Natural killer cell treated with Interleukin-12 subunit alpha and Interleukin-12 subunit beta and Interleukin-15 and Interleukin-18, amount 100 ng/mL, for 72 hours (primary cell): Measurements from ENCODE around the gene ARID5B. TPM values are rescaled to one million over a fixed set of nuclear protein-coding genes. Genes with fewer than 3 reads are reported as not detected.

Source experiments
- ATAC-seq, 2 donors: fragments of 150-1000 bp; cut with Tn5 transposase in 1 of 2; sonication (Bioruptor Pico), chemical (Tn5 transposase) in 1 of 2; 2 replicates each; pipeline ENCODE4 v1.10.0; 2021
- DNase-seq: peaks from one replicate; pipeline ENCODE4 v3.0.0; 2022; ENCODE audit warnings: low spot score
- H3K27ac Mint-ChIP-seq, 2 donors: 1 replicate in 1 of 2; 2 replicates in 1 of 2; pipeline ENCODE4 v1.8.0; 2022; ENCODE audit warnings: mixed read lengths in 2 of 2, mild to moderate bottlenecking in 1 of 2, moderate library complexity in 1 of 2
- H3K27me3 Mint-ChIP-seq, 2 donors: 1 replicate in 1 of 2; 2 replicates in 1 of 2; pipeline ENCODE4 v1.8.0; 2022; ENCODE audit warnings: mixed read lengths in 2 of 2
- H3K36me3 Mint-ChIP-seq: one replicate; pipeline ENCODE4 v1.8.0; 2022; ENCODE audit warnings: mixed read lengths
- H3K4me1 Mint-ChIP-seq, 2 donors: 1 replicate in 1 of 2; 2 replicates in 1 of 2; pipeline ENCODE4 v1.8.0; 2022; ENCODE audit warnings: low read depth in 2 of 2, mixed read lengths in 2 of 2, mild to moderate bottlenecking in 1 of 2
- H3K4me3 Mint-ChIP-seq: one replicate; pipeline ENCODE4 v1.8.0; 2022; ENCODE audit warnings: mixed read lengths
- H3K9me3 Mint-ChIP-seq: 2 replicates; pipeline ENCODE4 v1.8.0; 2022; ENCODE audit warnings: mixed read lengths
- total RNA-seq, 2 donors: library from RNA; stranded (reverse); gene quantifications; one replicate each; pipeline ENCODE4 v1.2.3, GENCODE V29; 2022

Gene ARID5B
- total RNA-seq, 2 donors from 2014 or later = 46.1 to 51.7 TPM

DNA sequence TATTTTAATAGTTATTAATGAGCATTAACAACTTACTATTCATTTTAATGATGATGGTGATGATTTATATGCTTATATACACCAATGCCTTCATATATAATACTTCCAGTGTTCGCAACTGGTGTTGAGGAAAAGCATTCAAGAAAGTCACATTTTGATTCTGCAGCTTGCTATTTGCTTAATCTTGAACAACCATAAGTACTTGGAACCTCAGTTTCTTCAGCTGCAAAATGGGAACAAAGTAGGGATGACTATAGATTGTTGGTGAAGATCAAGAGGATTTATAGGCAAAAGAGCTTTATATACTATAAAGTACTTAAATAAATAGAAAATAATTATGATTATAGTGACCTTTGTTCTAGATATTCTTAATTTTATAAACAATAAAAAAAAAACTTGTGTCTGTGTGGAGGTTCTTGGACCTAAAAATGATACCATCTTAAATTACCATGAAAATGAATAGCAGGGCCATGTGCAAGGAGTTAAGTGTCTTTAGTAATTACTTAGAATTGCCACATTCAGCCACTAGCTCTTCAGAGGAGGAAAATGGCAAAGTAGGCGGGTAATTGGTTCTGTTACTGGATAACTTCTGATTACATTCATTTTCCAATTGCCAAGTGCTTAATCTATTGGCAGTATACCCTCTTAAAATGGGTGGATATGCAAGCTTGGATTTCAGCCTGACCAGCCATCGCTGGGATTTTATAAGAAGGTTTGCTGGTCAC is 4.5 kb downstream of the ARID5B start:
- peaks cover 34 to 36% of the 10 kb centered on the region in 2 donors for H3K4me1 Mint-ChIP-seq

DNA sequence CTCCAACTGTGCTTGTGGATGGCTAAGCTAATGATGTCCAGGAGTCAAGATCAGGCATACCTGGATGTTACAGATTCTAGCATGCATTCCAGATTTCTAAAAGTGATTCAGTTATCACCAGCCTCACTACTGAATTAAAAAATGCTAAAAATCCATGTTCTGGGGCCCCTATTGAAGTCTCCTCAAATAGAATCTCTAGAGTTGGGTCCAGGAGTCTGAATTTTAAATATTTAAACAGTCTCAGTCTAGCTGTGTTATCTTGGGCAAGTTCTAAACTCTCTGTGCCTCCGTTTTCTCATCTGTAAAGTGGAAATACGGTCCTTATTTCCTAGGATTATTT is 5.0 kb downstream of the ARID5B start:
- Mint-ChIP-seq H3K9me3 (no peaks in the 10 kb centered on the region), H3K4me1 (peaks cover 37% of the 10 kb centered on the region in 2 donors), H3K27ac (no peak overlapping the region), H3K4me3 (no peak overlapping the region), H3K36me3 (peaks cover 13% of the 10 kb centered on the region), H3K27me3 (no peaks in the 10 kb centered on the region)
- DNase-seq (no peak), ATAC-seq (no peak)

More for the DNA sequence above, 4.5 kb downstream of the ARID5B start:
- Mint-ChIP-seq H3K9me3 (no peaks in the 10 kb centered on the region), H3K27me3 (no peaks in the 10 kb centered on the region), H3K27ac (peak overlapping the region; percentile 90 to 93), H3K4me3 (peak overlapping the region; percentile 95), H3K36me3 (peaks cover 13% of the 10 kb centered on the region)
- DNase-seq (no peak), ATAC-seq (no peak)

DNA sequence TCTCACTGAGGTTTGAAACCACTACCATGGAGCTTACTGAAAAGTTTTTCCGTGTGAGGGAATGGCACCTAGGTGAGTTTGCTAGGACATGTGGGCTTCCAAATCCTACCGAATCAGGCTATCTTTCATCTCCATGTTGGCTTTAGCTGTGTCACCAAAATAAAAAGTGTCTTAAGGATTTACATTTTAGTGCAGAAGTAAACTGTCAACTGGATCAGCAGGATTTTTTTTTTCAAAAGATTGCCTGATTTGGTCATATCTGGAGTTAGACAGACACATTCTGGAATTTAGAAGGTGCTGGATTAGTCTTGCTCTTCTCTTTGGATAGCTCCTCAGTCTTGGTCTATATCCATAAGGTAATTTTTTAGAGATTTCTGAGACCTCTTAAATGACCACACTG is 5.5 kb downstream of the ARID5B start:
- DNase-seq (no peak), ATAC-seq (no peak)
- peak overlapping the region in 1 of 2 donors; percentile 17 for H3K27ac Mint-ChIP-seq
- H3K4me1 Mint-ChIP-seq = peaks cover 40 to 41% of the 10 kb centered on the region in 2 donors
- peaks cover 13% of the 10 kb centered on the region for H3K36me3 Mint-ChIP-seq
- no peak overlapping the region for H3K4me3 Mint-ChIP-seq
- H3K9me3 Mint-ChIP-seq = no peaks in the 10 kb centered on the region
- no peaks in the 10 kb centered on the region for H3K27me3 Mint-ChIP-seq

DNA sequence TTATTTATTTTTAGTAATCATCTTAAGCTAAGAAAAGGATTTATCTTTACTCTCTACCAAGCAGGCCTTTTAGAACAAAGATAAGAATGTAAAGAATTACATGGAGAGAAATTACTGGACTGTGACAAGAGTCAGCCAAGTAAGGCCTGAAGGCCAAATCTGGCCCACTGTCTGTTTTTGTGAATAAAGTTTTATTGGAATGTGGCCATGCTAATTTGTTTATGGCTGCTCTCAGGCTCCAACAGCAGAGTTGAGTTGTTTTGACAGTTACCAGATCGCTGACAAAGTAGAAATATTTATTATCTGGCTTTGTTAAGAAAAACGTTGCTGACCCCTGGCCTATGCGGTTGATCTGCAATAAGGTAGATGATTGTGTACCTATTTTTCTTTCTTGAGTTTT is 6.1 kb downstream of the ARID5B start:
- Mint-ChIP-seq H3K4me1 (peaks cover 37% of the 10 kb centered on the region in 2 donors), H3K27ac (peak overlapping the region in 1 of 2 donors; percentile 17), H3K36me3 (peaks cover 8% of the 10 kb centered on the region), H3K27me3 (no peaks in the 10 kb centered on the region), H3K9me3 (no peaks in the 10 kb centered on the region), H3K4me3 (no peak overlapping the region)
- no peak for DNase-seq
- ATAC-seq = no peak

DNA sequence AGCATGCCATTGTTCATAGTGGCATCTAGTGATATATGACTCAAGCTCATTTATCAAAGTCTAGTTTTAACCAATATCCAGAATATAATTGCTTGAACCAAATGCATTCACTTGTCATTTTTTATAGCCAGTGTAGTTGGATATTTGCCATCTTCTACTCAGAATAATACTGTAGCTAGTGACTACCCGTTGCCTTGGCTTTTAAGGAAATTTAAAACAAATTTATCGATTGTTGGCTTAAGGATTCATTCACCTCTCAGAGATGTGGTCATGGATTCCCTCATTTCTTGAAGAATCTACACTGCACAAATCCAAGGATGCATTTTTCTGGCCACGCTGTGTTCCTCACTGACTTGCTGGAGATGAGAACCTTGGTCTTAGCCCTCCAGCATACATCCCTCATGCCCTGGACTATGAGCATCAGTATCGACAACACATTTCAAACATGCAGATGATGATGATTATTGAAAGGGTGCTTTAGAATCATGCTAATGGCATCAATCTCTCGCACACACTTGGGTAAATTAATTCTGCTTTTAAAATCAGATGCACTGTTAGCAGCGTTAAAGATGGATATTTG is 8.8 kb downstream of the ARID5B start:
- peaks cover 17% of the 10 kb centered on the region for H3K36me3 Mint-ChIP-seq
- H3K4me3 Mint-ChIP-seq = no peak overlapping the region
- peaks cover 25 to 40% of the 10 kb centered on the region in 2 donors for H3K4me1 Mint-ChIP-seq
- DNase-seq = no peak
- H3K27me3 Mint-ChIP-seq = no peaks in the 10 kb centered on the region
- no peak for ATAC-seq
- H3K9me3 Mint-ChIP-seq = no peaks in the 10 kb centered on the region
- no peak overlapping the region for H3K27ac Mint-ChIP-seq

DNA sequence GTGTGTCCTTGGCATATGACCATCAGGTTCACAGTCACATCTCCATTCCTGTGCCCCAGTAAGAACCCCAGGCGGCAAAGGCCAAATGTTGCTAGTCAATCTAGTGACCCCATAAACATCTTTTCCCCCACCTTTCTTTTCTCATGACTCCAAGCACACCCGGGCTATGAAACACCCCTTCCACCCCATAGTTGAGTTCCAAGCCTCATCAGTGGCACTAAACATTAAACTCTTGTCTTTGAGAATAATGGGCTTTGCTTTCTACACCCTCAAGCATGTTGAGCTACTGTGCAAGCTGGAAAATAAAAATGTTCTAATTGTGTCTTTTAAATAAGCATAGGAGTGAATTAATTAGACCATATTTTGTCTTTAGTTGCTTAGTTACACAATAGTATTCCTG is 9.4 kb downstream of the ARID5B start:
- no peak overlapping the region for H3K4me3 Mint-ChIP-seq
- DNase-seq = no peak
- no peaks in the 10 kb centered on the region for H3K9me3 Mint-ChIP-seq
- peaks cover 24 to 40% of the 10 kb centered on the region in 2 donors for H3K4me1 Mint-ChIP-seq
- no peak for ATAC-seq
- no peaks in the 10 kb centered on the region for H3K27me3 Mint-ChIP-seq
- H3K36me3 Mint-ChIP-seq = peaks cover 19% of the 10 kb centered on the region
- no peak overlapping the region for H3K27ac Mint-ChIP-seq

DNA sequence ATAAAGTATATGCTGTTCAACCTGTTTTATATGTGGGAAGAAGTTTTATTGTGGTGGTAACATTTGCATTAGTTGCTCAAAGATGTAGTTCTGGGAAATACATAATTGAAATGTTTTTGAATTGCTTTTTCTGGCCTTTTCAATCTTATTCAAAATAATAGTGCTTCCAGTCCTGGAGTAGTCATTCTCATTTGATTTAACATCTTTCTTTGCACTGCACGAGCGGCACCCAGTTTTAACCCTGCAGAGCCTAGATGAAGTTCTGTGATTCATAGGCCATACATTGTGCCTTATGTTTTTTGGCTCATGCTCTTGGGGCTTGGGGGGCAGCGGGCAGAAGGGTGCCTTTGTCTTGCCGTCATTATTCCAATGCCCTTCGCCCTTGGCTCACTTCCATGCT is 9.9 kb downstream of the ARID5B start:
- DNase-seq (no peak), ATAC-seq (no peak)
- H3K4me3 Mint-ChIP-seq = no peak overlapping the region
- peaks cover 19% of the 10 kb centered on the region for H3K36me3 Mint-ChIP-seq
- H3K27me3 Mint-ChIP-seq = no peaks in the 10 kb centered on the region
- peak overlapping the region in 1 of 2 donors; percentile 32 for H3K27ac Mint-ChIP-seq
- H3K4me1 Mint-ChIP-seq = peaks cover 24 to 37% of the 10 kb centered on the region in 2 donors
- H3K9me3 Mint-ChIP-seq = no peaks in the 10 kb centered on the region

DNA sequence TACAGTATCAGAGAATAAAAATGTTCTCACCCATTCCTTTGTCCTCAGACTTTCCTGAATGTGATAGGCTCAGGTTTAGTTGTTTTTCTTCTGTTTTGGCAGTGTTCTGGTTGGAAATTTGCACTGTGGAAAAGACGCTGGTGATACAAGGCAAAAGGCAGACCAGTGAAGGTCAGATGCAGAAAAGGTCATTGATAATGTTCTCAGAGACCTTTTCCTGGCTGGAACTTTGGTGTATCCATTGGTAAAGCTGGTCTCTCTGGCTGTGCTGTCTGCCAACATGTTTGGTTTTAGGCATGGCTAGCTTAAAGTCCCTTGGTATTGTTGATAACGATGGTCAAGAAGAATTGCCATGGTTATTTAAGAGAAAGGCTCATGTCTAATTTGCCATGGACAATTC is 11.5 kb downstream of the ARID5B start:
- Mint-ChIP-seq H3K27ac (no peak overlapping the region), H3K4me3 (no peak overlapping the region), H3K4me1 (peaks cover 35 to 48% of the 10 kb centered on the region in 2 donors), H3K27me3 (no peaks in the 10 kb centered on the region), H3K9me3 (peaks cover 5% of the 10 kb centered on the region), H3K36me3 (peaks cover 26% of the 10 kb centered on the region)
- no peak for DNase-seq
- ATAC-seq = no peak

DNA sequence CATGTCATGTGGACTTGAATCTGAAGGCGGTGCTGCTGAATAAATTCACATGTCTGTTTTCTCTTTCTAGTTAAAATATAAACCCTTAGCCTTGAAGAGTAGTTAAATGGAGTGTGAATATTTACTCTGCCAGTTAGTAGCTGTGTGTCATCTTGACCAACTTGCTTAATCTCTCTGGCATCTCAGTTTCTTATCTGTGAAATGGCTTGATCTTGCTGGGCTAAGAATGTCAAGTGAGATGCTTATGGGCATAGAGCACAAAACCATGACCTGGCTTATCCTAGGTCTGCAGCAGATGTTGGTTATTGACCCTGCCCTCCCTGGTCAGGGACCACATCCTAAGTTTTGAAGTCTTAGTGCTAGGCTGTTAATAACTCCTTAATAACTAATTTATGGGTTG is 16.6 kb downstream of the ARID5B start:
- ATAC-seq (no peak), DNase-seq (no peak)
- peaks cover 5% of the 10 kb centered on the region for H3K9me3 Mint-ChIP-seq
- peaks cover 27% of the 10 kb centered on the region for H3K36me3 Mint-ChIP-seq
- H3K4me1 Mint-ChIP-seq = peaks cover 30 to 49% of the 10 kb centered on the region in 2 donors
- H3K27me3 Mint-ChIP-seq = no peaks in the 10 kb centered on the region
- H3K27ac Mint-ChIP-seq = peak overlapping the region; percentile 36 to 73
- no peak overlapping the region for H3K4me3 Mint-ChIP-seq

DNA sequence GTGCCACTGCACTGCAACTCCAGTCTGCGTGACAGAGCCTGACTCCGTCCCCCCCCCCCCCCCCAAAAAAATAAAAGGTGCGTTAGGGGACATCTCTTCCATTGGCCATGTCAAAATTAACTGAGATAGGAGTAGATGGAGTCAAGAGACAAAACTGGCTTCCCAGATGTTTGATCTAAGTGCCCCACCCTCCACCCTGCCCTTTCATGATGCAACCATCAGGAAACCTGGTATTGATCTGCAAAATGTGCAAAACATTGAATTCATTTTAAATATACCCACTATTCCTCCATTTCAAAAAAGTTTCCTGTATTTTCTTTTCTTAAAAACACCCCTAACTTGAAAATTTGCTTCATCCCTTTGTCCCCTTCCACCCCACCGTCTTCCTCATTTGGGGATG is 17.5 kb downstream of the ARID5B start:
- Mint-ChIP-seq H3K9me3 (peaks cover 5% of the 10 kb centered on the region), H3K27me3 (no peaks in the 10 kb centered on the region), H3K36me3 (peaks cover 30% of the 10 kb centered on the region), H3K4me1 (peaks cover 37 to 56% of the 10 kb centered on the region in 2 donors), H3K4me3 (no peak overlapping the region), H3K27ac (peak overlapping the region in 1 of 2 donors; percentile 61)
- DNase-seq (no peak), ATAC-seq (no peak)

DNA sequence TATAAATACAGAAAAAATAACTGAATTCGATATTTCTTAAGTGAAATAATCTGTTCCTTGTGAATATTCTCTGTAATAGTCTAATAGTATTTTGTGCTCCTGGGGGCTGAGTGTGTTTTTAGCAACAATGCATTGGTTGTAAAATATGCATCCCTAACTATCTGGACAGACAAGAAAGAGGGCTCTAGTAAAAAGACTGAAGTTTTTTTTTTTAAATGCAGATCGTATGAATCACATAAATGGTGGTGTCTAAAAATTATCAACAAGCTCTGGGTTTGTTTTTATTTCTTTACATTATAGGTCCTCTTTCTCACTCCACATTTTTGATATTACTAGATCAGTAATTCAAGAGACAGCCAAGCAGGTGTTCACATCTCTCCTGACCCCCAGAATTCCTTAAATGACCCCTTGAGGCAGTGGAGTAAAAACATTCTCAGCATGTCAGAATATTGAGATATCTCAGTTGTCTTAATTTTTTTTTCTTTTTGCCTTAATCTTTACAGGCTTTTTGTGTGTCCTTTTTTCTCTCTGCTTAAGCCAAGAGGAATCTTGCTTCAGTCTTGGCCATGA is 18.2 kb downstream of the ARID5B start:
- H3K27ac Mint-ChIP-seq = peak overlapping the region in 1 of 2 donors; percentile 61
- H3K4me1 Mint-ChIP-seq = peaks cover 37 to 52% of the 10 kb centered on the region in 2 donors
- peaks cover 27% of the 10 kb centered on the region for H3K36me3 Mint-ChIP-seq
- DNase-seq (no peak), ATAC-seq (no peak)
- H3K27me3 Mint-ChIP-seq = no peaks in the 10 kb centered on the region
- H3K4me3 Mint-ChIP-seq = no peak overlapping the region
- H3K9me3 Mint-ChIP-seq = peaks cover 5% of the 10 kb centered on the region

DNA sequence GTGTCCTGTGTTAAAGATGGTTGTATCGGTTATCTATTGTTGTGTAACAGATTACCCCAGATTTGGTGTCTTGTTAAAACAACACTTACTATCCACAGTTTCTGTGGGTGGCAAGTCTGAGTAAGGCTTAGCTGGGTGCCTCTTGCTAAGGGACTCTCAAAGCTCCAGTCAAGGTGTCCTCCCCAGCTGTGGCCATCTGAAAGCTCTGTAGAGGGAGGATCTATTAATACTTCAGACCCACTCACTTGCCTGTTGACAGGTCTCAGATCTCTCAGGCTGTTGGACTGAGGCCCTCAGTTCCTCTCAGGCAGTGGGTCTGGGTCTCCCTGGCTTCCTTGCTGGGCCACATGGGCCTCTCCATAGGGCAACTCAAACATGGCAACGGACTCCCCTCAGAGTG is 19.6 kb downstream of the ARID5B start:
- ATAC-seq (peak in 1 of 2 donors; percentile 58), DNase-seq (no peak)
- H3K4me3 Mint-ChIP-seq = no peak overlapping the region
- H3K9me3 Mint-ChIP-seq = peaks cover 5% of the 10 kb centered on the region
- H3K27ac Mint-ChIP-seq = peak overlapping the region in 1 of 2 donors; percentile 62
- H3K4me1 Mint-ChIP-seq = peaks cover 39 to 45% of the 10 kb centered on the region in 2 donors
- H3K27me3 Mint-ChIP-seq = no peaks in the 10 kb centered on the region
- peaks cover 30% of the 10 kb centered on the region for H3K36me3 Mint-ChIP-seq

DNA sequence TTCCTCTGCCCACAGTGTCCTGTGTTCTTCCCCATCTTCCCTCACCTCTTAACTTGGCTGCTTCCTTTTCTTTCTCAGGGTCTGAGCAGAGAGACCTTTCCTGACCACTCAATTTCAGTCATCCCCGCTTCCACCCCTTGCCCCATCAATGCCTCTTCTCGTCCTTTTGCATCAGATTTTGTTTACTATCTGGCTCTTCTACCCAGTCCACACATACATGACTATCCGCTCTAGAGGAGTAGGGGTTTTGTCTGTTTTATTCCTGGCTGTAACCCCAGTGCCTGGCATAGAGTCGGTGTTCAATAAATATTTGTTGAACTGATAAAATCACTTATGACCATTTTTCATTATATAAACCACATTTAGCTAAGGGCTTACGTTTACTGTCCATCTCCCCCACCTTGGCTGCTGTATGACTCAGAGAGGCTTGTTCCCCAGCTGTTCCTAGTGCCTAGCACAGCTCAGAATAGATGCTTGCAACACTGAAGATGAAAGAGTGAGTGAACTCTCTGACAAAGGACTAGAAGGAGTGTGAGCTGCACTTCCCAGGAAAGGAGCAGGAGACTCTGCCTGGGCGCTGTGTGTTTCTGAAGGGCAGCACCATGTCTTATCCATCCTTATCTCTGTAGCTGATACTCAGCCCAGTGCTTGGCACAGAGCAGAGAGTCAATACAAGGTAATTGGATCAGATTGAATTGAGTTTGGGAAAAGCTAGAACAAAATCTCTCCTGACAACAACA is 21.9 kb downstream of the ARID5B start:
- Mint-ChIP-seq H3K4me1 (peaks cover 26 to 32% of the 10 kb centered on the region in 2 donors), H3K9me3 (no peaks in the 10 kb centered on the region), H3K27me3 (no peaks in the 10 kb centered on the region), H3K36me3 (peaks cover 19% of the 10 kb centered on the region), H3K27ac (peak overlapping the region; percentile 41 to 69), H3K4me3 (no peak overlapping the region)
- no peak for ATAC-seq
- no peak for DNase-seq

DNA sequence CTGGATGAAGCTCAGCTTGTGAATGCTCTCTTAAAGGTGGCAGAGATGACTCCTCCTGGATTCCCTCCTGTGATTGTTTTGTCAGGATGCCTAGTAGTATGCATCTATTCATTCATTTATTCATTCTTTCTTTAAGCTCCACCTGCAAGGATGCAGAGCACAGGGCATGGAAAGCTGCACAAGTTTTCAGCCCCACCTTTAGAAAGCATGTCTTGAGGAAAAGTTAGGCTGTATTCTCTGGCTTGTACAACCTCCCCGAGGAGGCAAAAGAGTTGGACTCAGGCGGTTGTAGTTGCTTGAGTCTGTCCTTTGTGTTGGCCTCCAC is 22.4 kb downstream of the ARID5B start:
- no peaks in the 10 kb centered on the region for H3K27me3 Mint-ChIP-seq
- H3K4me3 Mint-ChIP-seq = no peak overlapping the region
- H3K27ac Mint-ChIP-seq = peak overlapping the region; percentile 41 to 69
- H3K9me3 Mint-ChIP-seq = no peaks in the 10 kb centered on the region
- H3K4me1 Mint-ChIP-seq = peaks cover 26 to 35% of the 10 kb centered on the region in 2 donors
- H3K36me3 Mint-ChIP-seq = peaks cover 19% of the 10 kb centered on the region
- no peak for ATAC-seq
- no peak for DNase-seq
